Measurements from ENCODE around the gene ABCC6. TPM values are rescaled to one million over a fixed set of nuclear protein-coding genes. Genes with fewer than 3 reads are reported as not detected.
"Not testable (repeated sequence)": the region's sequence is repeated elsewhere in the genome, so short reads cannot be mapped to it uniquely, and the experiment has no call there.

Gene ABCC6
- total RNA-seq, 1 donor from 2014 or later, result under 0.01 TPM

DNA sequence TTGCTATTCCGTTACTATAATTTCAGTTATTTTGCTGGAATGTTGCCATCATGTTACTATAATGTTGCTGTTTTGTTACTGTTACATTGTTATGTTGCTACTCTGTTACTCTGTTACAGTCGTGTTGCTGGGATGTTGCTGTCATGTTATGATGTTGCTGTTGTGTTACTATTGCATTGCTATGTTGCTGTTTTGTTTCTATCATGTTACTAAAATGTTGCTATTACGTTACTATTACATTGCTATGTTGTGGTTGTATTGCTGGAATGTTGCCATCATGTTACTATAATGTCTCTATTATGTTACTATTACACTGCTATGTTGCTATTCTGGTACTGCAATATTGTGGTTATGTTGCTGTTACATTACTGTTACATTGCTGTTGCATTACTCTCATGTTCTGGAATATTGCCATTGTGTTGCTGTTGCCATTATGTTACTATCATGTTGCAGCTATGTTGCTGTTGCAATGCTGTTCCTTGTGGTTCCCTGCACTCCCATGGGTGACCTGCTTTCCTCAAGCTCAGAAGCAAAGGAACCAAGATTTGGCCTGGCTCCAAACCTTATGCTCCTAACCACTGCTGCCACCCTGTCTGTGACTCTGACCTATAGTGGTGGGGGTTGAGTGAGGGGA lies 64.4 kb downstream of the ABCC6 start:
- no peak for DNase-seq

DNA sequence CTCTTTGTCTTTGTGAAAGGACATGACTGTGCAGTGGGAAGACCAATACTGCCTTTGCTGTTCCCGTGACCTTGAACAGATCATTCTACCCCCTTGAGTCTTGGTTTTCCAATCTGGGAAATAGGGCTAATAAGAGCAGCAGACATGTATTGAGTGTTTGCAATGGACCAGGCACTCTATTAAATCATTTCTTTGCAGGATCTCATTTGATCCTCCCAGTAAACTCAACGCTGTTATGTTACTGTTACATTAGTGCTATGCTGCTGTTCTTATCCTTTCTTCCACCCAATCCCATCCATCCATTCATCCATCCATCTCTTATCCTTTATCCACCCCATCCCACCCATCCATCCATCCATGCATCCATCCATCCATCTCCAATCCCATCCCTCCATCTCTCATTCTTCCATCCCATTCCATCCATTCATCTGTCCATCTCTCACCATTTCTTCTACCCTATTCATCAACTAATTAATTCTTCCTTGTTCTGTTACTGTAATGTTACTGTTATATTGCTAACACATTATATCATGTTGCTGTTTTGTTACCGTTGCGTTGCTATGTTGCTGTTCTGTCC lies 65.1 kb downstream of the ABCC6 start:
- DNase-seq, result no peak

GRCh38 chr16:16157166-16157565 lies 66.1 kb downstream of the ABCC6 start:
- no peak for DNase-seq

GRCh38 chr16:16155234-16155633 lies 68.1 kb downstream of the ABCC6 start:
- no peak for DNase-seq

GRCh38 chr16:16154281-16154951 lies 68.9 kb downstream of the ABCC6 start:
- no peak for DNase-seq

GRCh38 chr16:16153000-16153399 lies 70.3 kb downstream of the ABCC6 start:
- not testable (repeated sequence) for DNase-seq

- no peak for DNase-seq
Observed at GRCh38 chr16:16151315-16151714, 72.0 kb downstream of the ABCC6 start.

DNA sequence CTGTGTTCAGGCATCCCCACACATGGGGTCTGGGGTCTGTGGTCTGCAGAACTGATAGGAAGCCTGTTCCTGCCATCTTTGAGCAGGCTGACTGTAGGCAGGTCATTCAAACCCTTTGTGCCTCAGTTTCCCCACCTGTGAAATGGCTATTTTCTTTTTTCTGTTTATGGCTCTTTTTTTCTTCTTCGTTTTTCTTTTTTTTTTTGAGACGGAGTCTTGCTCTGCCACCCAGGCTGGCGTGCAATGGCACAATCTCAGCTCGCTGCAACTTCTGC lies 72.5 kb downstream of the ABCC6 start:
- DNase-seq, result no peak

GRCh38 chr16:16150117-16150877 lies 73.0 kb downstream of the ABCC6 start:
- peak; percentile 78 for DNase-seq

DNA sequence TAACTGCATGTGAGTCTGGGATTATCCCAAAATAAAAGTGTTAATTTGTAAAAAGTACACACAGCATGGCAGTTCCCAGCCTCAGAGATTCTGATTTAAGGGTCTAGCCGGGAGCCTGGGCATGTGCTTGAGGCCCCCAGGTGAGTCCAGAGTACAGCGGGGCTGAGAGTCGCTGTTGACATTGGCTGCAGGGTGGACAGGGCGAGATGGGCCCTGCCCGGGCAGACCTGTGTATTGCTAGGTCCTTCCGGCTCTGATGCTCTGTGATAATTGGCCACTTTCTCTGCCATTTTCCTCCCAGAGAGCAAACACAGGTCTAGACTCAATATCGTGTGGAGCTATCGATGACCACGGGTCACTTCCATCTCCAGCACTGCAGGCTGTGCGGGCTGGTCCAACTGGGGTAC lies 73.6 kb downstream of the ABCC6 start:
- DNase-seq, result no peak

DNA sequence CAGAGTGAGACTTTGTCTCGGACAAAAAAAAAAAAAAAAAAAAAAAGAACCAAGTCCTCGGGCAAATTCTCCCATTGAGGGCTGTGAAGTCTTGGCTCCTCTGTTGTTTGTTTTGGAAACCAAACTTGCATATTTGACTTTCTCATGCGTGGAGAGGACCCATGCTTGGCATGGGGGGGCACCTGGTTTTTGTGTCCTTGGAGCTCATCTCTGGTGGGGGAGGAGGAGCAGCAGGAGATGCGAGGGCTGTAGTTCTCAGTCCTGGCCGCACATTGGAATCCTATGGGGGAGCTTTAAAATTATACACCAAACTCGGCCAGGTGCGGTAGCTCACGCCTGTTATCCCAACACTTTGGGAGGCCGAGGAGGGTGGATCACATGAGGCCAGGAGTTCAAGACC lies 74.5 kb downstream of the ABCC6 start:
- DNase-seq, result no peak

GRCh38 chr16:16148000-16148599 lies 75.2 kb downstream of the ABCC6 start:
- not testable (repeated sequence) for DNase-seq

- DNase-seq, result no peak
Observed at GRCh38 chr16:16147316-16147999, 75.8 kb downstream of the ABCC6 start.

DNA sequence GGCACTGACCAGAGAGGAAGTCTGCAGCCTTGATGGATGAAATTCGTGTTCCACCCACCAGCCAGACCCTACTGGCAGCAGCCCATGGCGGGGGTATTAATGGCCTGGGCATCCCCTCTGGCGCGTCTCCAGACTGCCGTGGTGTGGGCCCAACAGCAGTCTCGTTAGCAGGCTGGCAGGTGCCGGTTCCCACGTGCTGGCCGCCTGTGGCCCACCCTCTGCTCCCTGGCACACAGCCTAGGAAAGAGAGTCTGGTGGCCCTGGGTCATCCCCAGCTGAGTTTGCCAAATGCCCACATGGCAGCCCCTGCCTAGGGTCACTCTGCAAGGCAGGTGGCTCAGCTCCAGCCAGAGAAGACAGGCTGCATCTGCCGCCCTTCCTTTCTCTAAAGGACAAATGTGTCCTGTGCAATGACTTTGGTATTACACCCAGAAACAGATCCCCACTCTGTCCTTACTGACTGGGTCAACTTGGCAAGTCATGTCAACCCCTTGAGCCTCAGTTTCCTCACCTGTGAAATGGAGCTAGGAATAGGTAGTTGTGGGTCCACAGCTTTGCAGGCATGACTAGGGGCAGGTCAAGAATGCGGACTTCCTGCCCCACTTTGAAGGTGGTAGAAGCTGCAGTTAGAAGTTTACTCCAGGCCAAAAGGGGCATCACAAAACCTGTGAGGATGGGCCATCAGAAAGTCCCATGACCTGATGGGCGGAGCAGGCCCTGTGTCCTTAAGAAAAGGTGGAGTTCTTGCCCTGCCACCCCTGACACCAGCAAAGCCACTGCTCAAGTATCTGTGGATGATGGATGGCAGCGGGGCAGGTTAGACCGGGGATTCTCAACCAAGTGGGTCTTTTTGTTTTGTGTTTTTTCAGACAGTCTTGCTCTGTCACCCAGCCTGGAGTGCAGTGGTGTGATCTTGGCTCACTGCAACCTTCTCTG lies 76.6 kb downstream of the ABCC6 start:
- DNase-seq, result no peak

- DNase-seq, result no peak
Observed at GRCh38 chr16:16145286-16145685, 78.0 kb downstream of the ABCC6 start.

DNA sequence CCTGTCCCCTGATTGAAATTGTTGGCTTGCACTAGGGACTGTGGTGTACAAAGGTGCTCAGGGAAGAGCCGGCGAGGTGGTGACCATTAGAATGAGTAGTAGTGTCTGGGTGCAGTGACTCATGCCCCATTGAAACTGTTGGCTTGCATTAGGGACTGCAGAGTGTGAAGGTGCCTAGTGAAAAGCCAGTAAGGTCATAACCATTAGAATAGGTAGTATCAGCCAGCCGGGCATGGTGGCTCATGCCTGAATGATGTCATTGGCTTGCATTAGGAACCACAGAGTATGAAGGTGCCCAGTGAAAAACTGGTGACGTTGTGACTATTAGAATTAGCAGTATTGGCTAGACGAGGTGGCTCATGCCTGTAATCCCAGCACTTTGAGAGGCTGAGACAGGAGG lies 78.9 kb downstream of the ABCC6 start:
- no peak for DNase-seq

GRCh38 chr16:16143931-16144330 lies 79.4 kb downstream of the ABCC6 start:
- no peak for DNase-seq

- peak; percentile 38 for DNase-seq
Observed at GRCh38 chr16:16143038-16143763, 80.1 kb downstream of the ABCC6 start.

DNA sequence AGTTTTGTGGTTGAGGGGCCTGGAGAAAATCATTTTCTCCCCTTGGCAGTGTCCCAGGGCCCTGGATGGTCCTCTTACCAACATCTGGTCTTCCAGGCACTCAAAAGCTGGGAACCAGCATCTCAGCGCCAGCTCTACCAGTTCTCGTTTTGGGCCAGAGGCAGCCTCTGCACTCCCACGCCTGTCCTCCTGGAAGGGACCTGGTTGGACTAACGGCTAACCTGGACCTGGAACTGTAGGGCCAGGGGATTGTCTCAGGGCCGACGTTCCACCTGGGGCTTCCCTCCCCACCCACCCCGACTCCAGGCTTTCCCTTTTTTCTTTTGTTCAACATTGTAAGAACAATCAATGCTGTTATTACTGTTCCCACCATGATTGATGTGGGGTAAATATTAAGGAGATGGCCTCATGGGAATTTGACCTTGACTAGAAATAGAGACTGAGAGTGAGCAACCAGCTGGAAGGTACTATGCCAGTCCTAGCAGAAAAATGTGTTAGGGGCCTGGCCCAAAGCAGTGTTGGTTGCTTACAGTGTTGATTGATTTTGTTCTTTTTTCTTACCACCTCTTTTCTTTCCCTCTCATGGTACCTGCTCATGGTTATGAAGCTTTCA lies 81.4 kb downstream of the ABCC6 start:
- DNase-seq, result no peak

- no peak for DNase-seq
Observed at GRCh38 chr16:16141141-16141540, 82.2 kb downstream of the ABCC6 start.

All from dermis blood vessel endothelial cell (primary cell).